ENCODE measurements around the gene CDR2L.

- TF ChIP-seq POLR2AphosphoS5 (IDR thresholded peaks at IDR 0.05; ENCODE audit: low read depth, low read length), result no peak
- TF ChIP-seq POLR2A (IDR thresholded peaks at IDR 0.05; ENCODE audit: low read depth, low read length), result no peak
These were observed 24.6 kb upstream of the CDR2L start for GRCh38 chr17:74962622-74963394.
